Endometrium (tissue), 2 donors: ENCODE measurements around the gene SAMD1.

ENCODE experiments used
- FAIRE-seq: peaks from 2 replicates; lab custom pipeline; 2012; peaks lifted over from hg19 to GRCh38; lab: Jason Lieb, UNC
- donor health status: control.
- donor health status: control.

Gene SAMD1

DNA sequence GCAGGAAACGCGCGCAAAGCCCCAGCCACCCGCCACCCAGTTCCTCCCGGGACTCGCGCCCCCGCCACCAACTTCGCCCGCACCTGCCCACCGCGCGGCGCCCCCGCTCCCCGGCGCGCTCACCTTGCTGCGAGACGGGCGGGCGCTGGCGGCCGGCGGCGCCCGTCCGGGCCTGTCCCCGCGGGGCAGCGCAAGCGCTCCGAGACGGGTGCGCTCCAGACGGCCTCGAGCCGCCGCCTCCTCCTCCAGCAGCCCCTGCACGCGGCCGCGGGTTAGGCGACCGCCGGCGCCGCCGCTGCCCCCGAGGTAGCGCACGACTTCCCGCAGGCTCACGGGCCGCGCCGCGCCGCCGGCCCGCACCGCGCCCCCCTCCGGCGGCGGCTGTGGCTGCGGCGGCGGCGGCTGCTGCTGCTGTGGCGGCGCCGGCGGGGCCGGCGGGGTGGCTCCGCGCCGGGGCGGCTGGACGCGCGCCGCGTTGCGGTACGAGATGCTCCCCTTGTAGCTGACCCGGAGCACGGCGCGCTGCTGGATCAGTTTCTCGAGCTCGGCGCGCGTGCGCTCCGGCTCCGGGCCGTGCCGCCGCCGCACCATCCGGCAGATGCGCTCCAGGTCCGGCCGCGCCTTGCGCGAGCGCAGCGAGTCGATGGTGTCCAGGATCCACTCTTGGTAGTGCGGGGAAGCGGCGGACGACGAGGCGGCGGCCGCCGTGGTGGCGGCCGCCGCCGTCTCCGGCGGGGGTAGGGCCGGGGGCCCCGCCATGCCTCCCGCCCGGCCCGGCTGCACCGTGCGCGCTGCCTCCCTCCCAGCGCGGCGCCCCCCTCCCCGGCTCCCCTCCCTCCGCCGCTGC lies 666 bp downstream of the SAMD1 start:
- FAIRE-seq, result no peak

DNA sequence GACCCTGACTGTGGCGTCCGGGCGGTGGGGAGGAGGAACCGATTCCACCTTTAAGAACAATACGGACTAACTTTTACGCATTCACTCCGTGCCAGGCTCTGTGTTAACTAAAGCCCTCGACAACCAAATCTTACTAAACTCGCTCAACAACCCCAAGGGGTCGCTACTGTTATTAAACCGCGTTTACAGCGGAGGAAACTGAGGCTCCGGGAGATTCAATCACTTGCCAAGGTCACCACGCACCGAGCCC lies 1.2 kb downstream of the SAMD1 start:
- FAIRE-seq, result no peak

DNA sequence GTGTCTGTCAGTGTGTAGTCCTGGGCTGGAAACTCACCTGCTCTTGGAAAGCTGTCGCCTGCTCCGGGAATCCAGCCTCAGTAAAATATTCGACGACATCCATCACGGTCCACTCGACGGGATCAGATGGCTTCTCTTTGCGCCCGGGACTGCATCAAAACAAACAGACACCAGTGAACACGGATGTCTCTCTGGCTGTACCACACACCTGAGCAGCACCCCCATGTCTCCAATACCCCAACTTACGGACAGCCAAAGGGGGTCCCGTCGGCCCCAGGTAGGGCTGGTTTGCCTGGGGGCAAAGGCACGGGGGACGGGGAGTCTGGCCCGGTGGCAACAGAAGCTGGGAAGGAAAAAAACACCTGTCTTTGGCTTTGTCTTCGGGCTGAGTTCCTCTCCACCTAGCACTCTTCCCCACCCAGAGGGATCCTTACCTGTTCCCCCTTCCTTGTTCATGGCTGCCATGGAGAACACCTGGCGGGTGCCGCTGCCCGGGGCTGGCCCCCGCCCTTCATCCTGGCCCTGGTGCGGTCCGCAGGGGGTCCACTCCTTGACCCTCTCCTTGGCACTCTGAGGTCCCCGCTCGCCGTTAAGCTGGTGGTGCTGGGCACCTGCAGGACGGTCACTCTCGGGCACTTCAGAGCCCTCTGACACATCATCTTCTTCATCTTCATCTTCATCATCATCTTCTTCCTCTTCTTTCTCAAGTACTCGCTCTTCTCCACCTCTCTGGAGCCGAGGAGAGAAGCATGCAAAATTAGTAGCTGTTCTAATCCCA lies 1.7 kb downstream of the SAMD1 start:
- FAIRE-seq, result no peak

DNA sequence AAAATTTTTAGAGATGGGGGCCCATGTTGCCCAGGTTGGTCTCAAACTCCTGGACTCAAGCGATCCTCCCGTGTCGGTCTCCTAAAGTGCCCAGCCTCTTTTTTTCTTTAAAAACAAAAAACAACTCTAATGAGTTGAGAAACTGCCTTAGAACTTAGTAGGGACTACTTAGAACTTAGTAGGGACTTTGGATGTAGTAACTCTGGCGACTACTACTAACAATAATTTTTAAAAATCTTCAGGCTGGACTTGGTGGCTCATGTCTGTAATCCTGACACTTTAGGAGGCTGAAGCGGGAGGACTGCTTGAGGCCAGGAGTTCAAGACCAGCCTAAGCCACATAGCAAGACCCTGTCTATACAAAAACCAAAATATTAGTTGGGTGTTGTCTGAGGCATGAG lies 4.5 kb downstream of the SAMD1 start:
- no peak for FAIRE-seq

DNA sequence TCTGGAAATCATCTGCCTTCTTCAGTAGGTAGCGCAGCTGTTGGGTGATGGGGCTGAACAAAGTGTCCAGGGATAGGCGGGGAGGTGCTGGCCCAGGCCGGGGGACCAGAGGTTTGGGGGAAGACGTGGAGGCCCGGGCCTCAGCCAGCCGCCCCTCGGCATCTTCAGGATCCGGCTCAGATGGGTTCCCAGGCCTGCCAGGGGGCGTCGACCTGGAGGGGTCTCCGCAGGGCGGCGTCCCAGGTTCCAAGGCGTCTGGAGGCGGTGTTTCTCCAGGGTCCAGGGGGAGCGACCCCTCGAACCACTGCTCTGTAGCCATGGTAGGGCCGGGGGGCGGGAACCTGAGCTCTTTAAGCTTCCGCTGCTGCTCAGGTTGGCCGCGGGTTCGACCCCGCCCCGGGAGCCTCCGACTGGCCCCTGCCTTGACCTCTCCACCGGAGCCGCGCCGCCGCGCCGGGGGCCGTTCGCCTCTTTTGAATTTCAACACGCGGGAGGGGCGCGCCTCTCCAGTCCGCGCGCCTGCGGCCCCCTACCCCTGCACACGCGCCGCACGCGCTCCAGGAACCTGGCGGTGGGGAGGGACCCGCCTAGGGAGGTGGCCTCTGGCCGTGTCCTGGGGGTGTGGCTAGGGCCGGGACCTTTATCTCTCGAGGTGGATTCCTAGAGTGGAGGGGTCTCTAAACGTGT lies 5.1 kb downstream of the SAMD1 start, which contains the start of gene C19orf67:
TSS of gene C19orf67 (minus strand) at position 475 of the 687 bp plus-strand sequence. CDS start at position 319, 156 bp downstream.
- no peak for FAIRE-seq

DNA sequence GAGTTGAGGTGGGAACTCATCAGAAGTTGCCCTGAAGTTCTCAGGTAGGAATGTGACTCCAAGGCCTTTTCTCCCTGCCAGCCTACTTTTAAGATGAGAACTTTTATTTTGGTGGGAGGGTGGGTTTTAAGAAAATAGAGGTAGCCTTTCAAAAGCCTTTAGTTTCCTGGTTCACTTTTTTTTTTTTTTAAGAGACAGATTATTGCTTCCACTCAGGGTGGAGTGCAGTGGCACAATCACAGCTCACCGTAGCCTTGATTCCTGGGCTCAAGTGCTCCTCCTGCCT lies 7.9 kb downstream of the SAMD1 start:
- no peak for FAIRE-seq

DNA sequence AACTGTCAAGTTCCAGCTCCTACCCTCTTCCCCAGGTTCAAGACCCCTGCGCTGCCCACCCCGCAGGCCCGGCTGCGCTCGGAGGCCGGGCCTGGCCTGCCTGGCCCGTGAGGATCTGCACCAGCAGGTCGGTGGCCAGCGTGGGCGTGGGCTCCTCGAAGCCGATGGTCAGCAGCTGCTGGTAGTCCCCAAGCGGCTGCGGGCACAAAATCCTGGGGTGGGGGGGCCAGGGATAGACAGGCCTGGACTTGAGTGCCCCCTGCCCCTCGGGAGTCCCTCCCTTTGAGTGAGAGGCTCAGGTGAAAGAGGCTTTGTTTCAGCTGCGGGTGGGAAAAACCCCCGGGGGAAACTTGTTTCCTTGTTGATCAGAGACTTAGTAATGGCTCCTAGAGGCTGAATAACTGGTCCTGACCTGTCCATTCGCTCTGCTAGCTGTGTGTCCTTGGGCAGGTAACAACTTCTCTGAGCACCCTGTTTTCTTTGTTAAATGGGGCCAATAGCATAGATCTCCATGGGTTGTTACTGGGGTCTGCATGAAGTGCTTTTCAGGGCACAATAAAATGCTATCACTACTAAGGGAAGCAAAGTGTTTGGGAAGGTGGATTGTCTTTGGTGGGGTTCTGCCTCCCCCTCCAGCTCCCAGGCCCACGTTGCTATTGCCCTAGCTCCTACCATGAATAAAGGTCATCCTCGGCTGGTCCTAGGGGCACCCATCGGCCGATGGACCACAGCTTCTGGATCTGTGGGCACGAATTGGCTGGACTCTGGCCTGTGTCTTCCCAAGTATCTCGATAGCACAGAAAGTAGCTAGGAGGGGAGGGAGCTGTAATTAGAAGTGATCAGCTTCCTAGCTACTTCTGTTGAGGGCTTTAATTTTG lies 8.5 kb downstream of the SAMD1 start:
- FAIRE-seq, result no peak

DNA sequence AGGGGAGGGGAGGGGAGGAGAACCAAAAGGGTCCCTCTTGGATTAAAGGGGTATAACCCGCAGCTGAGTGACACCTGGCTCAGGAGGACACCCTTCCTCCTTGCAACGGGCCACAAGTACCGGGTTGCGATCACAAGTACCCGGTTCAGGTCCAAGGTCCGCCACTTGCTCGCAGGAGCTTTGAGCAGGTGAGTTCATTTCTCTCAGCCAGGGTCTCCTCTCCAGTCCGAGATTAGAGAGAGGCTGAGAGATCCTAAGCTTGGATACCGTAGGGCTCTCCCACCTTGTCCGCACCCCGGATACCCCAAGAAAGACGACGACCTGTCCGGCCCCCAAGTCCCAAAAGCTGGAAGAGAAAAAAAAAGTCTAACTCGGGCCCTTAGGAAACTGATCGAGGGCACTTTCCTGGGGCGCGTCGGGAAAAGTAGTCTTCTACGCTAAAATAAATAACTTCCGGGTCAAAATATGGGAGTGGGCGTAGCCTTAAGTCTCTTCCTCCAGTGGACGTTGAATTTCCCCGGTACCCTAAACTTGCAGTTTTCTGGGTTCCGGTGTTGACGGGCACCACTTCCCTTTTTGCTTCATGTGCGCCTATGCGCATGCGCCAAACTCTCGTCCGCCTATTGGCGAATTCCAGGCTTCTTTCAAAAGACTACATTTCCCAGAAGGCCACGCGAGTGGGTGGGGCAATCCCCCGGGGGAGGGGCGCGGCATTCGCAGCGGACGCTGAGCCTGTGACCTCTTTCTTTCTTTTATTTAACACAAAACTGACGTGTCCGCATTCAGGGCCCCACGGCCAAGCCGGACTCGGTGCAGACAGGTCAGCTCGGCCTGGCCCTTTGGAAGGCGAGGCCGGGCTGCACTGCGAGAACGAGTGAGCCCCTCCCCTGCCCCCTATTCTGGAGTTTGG lies 9.4 kb downstream of the SAMD1 start:
- peak; percentile 99 for FAIRE-seq

DNA sequence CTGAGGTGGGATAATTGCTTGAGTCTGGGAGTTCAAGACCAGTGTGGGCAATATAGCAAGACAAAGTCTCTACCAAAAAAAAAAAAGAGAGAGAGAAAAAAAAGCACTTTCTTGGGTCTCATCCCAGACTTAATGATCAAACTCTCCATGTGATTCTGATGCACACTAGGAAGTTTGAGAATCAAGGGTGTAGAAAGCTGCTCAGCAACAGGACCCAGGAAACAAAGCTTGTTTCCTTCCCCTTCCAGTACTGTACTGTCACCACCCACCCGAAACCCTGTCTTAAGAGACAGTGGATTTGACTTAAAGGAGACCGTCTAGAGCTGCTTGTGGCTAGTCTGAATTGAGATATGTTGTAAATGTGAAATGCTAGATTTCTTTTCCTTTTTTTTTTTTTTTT lies 12.1 kb downstream of the SAMD1 start:
- no peak for FAIRE-seq

DNA sequence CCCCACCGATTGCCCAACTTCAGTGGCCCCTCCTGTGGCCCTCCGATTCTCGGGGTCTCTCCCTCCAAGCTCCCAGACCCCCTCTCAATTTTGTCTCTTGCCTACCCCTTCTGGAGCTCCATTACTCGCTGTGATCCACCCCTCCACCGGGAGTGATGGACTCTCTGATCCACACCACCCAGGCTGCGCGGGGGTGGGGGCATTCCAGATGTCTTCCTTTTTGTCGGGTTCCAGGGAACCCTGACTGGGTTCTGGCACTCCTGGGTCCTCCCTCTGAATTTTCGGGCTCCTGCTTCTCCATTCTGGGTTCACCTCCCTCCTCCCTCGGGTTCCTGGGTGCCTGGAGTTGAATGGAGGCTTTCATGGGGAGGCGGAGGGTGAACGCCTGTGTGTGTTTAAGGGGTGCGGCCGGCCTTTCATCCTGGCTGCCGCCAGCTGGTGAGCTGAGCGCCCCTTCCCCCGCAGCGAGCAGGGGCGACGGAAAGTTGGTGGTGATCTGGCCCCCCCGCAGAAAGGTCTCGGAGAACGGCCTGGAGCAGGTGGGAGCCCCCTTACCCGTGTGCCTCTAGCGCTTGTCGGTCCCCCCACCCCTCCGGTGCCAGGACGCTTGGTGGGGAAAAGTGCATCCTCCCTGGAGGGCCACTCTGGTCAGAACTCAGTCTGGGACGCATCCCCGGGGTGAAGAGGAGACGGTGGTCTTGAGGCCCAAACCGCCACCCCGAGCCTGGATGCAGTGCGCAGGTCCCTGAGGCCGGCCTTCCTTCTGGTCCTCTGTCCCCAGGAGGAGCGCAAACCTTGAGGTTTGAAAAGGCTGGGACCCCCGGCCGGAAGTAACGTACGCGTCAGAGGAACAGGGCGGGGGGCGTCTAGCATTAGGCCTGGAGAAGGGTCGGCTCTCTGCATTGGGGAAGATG lies 16.4 kb downstream of the SAMD1 start:
- no peak for FAIRE-seq

DNA sequence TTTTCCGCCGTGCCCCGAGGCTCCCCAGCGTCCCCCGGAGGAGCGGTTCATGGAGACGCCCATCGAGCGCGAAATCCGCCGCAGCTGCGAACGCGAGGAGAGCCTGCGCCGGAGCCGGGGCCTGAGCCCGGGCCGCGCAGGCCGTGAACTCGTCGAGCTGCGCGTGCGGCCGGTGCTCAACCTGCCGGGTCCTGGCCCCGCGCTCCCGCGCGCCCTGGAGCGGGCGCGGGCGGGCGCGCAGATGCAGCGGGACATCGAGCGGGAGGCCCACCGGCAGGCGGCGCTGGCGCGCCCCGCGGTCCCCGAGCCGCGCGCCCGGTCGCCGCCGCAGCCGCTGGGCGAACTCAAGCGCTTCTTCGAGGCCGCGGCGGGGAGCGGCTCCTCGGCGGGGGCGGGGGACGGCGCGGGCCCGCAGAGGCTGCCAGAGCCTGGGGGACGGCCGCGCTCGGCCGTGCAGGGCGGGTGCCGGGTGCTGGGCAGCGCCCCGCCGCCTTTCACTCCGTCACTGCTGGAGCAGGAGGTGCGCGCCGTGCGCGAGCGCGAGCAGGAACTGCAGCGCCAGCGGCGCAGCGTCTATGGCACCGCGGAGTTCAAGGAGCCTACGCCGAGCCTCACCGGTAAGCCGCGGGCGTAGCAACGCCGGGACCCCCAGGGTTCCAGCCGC lies 17.2 kb downstream of the SAMD1 start:
- no peak for FAIRE-seq

DNA sequence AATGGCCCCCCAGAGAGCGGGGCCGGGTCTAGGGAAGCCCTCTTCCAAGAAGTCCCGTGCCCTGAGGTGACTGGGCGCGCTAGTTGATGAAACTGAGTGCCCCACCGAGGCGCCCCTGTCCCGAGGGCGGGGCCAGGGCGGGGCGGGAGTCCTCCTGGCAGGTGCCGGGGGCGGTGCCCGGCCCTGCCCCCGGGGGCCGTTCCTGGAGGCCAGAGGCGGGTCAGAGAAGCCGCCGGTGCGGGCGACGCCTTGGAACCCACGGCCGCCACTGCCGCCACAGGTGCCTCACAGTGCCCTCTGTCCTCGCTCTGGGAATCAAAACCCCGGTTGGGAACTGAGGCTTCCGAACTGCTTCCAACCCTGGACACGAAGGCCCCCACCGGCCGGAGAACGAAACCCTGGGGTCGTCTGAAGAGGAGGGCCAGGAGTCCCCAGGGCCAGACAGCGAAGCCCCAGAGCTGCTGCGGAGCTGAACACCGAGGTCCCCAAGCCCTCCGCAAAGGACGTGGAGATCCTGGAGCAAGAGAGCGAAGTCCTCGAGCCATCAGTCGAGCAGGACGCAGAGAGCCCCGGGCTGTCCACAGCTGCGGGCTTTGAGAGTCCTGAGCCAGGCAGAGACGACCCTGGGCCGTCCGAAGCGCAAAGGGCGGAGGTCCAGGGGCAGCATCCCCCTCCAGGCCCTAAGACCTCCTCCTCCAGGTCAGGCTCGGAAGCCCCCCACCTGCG lies 17.9 kb downstream of the SAMD1 start, which contains the start of gene MISP3:
TSS of gene MISP3 (plus strand) at position 252 of the 726 bp plus-strand sequence. CDS start 524 bp downstream, outside the sequence.
- FAIRE-seq, result no peak

DNA sequence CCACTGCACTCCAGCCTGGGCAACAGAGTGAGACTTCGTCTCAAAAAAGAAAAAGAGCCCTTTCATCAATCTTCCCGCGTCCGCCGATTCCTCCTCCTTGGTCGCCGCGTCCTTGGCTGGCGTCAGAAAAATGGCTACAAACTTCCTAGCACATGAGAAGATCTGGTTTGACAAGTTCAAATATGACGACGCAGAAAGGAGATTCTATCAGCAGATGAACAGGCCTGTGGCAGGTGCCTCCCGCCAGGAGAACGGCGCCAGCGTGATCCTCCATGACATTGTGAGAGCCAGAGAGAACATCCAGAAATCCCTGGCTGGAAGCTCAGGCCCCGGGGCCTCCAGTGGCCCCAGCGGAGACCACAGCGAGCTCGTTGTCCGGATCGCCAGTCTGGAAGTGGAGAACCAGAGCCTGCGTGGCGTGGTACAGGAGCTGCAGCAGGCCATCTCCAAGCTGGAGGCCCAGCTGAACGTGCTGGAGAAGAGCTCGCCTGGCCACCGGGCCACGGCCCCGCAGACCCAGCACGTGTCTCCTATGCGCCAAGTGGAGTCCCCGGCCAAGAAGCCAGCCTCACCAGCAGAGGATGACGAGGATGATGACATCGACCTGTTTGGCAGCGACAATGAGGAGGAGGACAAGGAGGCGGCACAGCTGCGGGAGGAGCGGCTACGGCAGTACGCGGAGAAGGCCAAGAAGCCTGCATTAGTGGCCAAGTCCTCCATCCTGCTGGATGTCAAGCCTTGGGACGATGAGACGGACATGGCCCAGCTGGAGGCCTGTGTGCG lies 20.1 kb downstream of the SAMD1 start:
- FAIRE-seq, result no peak

DNA sequence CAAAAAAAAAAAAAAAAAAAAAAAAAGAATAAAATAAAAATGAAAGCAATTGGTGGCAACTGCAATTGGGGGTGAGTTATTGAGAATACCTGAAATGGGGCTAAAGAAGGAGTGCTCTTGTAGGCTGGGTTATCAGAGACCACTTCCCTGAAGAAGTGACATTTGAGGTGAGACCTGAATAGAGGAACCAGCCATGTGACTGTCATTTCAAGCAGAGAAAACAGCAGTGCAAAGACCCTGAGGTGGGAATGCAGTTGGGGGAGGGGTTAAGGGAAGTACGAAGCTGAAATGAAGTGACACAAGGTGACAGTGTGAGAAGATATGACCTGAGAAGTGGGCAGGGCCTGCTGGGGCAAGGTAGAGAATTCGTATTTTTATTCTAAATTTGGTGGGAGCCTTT lies 24.4 kb downstream of the SAMD1 start:
- FAIRE-seq, result no peak

DNA sequence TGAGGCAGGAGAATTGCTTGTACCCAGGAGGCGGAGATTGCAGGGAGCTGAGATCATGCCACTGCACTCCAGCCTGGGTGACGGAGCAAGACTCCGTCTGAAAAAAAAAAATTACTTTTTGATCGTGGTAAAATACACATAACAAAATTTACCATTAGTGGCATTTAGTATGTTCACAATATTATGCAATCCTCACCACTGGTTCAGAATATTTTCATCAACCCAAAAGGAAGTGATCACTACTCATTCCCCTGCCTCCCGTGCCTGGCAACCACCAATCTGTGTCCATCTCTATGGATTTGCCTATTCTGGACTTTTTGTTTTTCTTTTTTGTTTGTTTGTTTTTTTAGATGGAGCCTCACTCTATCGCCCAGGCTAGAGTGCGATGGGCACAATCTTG lies 27.4 kb downstream of the SAMD1 start:
- no peak for FAIRE-seq

DNA sequence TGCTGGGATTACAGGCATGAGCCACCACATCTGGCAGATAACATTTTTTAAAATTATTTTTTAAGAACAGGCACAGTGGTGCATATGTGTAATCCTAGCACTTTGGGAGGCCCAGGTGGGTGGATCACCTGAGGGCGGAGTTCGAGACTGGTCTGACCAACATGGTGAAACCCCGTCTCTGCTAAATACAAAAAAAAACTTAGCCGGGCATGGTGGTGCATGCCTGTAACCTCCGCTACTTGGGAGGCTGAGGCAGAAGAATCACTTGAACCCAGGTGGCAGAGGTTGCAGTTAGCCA lies 28.0 kb downstream of the SAMD1 start:
- no peak for FAIRE-seq

DNA sequence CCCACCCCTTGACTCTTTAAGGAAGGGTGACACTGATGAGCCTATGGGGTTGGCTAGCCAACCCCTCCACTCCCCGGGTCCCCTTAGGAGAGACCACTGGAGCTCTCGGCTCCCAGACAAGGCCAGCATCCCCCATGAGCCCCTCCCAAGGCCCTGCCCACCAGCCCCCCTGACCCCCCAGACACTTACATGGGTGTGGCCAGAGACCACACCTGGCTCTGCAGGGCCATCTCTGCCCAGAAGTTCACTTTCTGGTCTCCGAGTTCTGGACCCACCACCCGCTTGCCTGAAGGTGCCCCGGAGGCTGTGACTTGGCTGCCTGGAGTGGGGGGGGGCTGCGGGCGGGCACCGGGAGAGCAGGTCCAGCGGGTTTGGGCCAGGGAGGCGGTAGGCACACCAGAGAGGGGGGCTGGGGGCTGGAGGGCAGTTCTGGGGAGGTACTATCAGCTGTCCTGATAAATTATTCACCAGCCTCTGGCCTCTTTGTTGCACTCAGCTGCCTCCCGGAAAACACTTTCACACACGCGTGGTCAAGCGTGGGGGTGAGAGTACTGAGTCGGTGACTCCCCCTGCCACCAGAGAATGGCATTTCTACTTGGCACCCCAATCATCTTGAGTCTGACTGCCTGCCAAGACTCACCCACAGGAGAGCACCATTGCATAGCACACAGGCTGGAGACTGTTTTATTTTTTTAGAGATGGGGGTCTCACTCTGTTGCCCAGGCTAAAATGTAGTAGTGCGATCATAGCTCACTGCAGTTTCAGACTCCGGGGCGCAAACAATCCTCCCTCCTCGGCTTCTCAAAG lies 28.6 kb downstream of the SAMD1 start, which contains the start of gene PALM3:
TSS of gene PALM3 (minus strand) at position 326 of the 807 bp plus-strand sequence. CDS start at position 230, 96 bp downstream.
- FAIRE-seq, result no peak
